Activated T-cell treated with anti-CD3 and anti-CD28 coated beads for 1 hour (primary cell): ENCODE data around the gene ATP11C.
"Not testable (repeated sequence)": the region's sequence is repeated elsewhere in the genome, so short reads cannot be mapped to it uniquely, and the experiment has no call there.

Experiments used
- DNase-seq: peaks from one replicate; pipeline ENCODE4 v3.0.0-alpha.2; 2020; ENCODE audit warnings: low read depth

The ATP11C gene

GRCh38 chrX:139932901-139933796, at the start of gene ATP11C:
ATP11C (minus strand) TSS chrX:139933053; CDS start chrX:139932042, 1,011 bp downstream.
- peak; percentile 73 for DNase-seq

GRCh38 chrX:139974471-139974870, 41.6 kb upstream of the ATP11C start:
- no peak for DNase-seq

- no peak for DNase-seq
These were observed 40.1 kb upstream of the ATP11C start for GRCh38 chrX:139972629-139973624.

- no peak for DNase-seq
These were observed 39.3 kb upstream of the ATP11C start for GRCh38 chrX:139972113-139972512.

- DNase-seq = no peak
These were observed 38.5 kb upstream of the ATP11C start for GRCh38 chrX:139971394-139971749.

DNA sequence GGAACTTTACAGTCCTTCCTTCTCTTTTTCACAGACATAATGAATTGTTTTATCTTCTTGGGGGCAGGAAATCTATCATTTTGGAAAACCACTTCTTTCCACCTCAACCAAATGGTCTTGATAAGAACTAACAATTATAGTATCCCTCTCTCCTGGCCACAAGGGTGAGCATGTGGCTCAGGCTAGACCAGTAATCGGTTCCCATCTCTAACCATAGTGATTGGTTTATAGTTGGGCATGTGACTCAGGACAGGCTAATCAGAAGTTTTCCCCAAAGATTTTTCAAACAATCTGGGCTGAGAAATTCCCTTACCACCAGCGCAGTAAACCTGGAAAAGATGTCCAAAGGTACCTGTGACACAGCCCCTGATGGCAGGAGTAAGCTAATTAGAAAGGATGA, 36.4 kb upstream of the ATP11C start:
- DNase-seq = no peak

DNA sequence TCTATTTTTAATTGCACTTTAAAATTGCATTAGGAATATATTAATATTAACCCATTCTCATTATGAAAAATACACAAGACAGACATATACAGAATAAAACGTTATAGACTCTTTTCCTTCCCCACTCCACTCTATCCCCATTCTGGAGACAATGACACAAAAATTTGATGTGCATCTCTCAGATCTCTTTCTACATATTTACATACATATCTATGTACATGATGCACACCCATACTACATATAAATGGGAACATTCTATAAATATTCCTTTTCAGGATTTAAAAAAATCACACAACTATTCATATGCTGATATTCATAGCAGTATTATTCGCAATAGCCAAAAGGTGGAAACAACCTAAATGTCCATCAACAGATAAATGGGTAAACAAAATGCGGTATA, 34.9 kb upstream of the ATP11C start:
- no peak for DNase-seq

GRCh38 chrX:139967300-139967699, 34.4 kb upstream of the ATP11C start:
- no peak for DNase-seq

- DNase-seq = not testable (repeated sequence)
These were observed 33.3 kb upstream of the ATP11C start for GRCh38 chrX:139966159-139966558.

- DNase-seq = no peak
These were observed 32.6 kb upstream of the ATP11C start, which contains the start of gene CXorf66 for GRCh38 chrX:139965421-139965820. CXorf66 (minus strand) TSS chrX:139965521; CDS start chrX:139965496, 25 bp downstream.

GRCh38 chrX:139961091-139961490, 28.2 kb upstream of the ATP11C start:
- DNase-seq = not testable (repeated sequence)

GRCh38 chrX:139949703-139950102, 16.9 kb upstream of the ATP11C start:
- DNase-seq = no peak

GRCh38 chrX:139945075-139945474, 12.2 kb upstream of the ATP11C start:
- no peak for DNase-seq

DNA sequence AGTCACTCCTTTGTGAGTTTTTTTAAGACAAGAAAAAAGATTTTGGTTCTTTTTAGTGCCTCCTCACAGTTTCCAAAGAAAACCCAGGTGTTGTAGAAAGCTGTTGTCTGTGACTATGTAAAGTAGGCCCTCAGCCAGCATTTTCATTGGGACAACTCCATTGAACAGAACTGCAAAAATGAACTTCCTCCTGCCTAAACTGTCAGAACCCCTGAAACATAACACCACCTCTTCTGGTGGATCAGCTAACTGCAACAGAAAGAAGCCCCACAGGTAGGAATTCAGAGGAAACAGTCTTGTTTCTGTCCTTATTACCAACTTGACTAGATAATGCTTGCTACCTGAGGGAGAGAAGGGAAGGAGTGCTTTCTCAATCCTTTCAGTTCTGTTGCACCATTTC, 3.4 kb upstream of the ATP11C start:
- DNase-seq = no peak

GRCh38 chrX:139933904-139934303, 1.1 kb upstream of the ATP11C start:
- DNase-seq = no peak

- peak; percentile 19 for DNase-seq
These were observed 566 bp downstream of the ATP11C start for GRCh38 chrX:139932073-139932900.

- no peak for DNase-seq
These were observed 1.2 kb downstream of the ATP11C start for GRCh38 chrX:139931646-139932072.

DNA sequence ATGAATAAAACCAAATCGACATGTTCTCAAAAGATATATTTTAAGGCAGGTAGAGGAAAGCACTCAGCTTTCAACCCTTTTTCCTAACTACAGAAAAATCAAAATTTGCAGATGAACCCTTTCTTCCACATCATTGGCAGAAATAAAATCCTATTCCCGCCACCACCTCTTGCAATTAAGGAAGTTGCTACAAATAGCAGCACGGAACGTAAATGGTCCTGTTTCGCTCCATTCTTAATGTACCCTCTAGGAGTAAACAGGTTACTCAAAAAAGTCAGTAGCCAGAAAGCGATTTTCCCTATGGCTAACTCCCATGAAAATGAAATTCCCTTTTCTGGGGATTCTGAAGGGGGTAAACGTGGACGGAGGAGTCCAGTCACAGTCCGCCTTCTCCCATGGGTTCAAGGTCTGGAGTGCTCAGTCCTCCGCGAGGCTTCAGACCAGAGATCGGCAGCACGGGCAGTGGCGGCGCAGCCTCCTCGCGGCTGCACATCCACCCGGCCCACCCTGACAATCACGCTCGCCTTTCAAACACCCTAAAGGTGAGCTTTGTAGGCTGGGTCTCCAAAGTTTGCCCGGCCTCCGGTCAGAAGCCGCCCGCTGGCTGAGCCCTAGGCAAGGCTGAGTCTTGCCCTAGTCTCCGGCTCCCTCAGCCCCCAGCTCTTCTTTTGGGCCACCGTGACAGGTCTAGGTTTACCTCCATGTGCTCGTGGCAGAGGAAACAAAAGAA, 1.8 kb downstream of the ATP11C start:
- DNase-seq = no peak

DNA sequence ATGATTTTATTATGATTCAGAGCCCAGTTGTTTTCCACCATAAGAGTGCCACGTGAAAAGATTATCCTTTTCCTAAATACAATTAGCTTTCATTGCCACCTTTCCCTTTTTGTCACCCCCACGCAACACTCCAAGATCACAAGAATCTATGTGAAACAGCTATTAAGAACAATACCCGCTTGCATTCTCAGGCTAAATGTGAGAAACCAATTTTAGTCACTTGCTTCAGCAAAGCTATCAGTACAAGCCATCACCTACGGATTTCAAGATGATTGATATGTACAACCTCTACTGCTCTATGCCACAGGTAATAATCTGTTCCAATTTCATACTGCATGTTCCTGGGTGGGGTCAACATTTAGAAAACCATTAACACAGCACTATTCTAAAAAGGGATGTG, 2.5 kb downstream of the ATP11C start:
- no peak for DNase-seq

GRCh38 chrX:139929876-139930275, 3.0 kb downstream of the ATP11C start:
- no peak for DNase-seq

DNA sequence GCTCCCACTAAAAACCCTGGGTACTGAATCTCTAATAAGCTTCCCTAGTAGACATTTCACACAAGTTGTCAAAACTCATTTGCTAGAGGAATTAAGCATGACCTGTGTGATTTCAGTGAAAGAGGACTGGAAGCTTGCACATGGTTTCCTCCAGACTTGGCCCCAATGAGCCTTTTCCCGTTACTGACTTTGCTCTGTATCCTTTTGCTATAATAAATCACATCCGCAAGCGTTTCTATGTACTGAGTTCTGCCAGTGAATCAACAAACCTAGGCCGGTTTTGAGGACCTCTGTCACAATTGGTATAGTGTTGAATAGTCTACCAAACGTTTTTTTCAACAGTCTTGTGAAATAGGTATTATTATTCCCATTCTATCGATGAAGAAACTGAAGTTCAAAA, 8.2 kb downstream of the ATP11C start:
- no peak for DNase-seq
